Endodermal cell (in vitro differentiated cells): ENCODE results near the gene KRT12. TPM values are rescaled to one million over a fixed set of nuclear protein-coding genes. Genes with fewer than 3 reads are reported as not detected.

Experiments used
- DNase-seq: peaks from one replicate; pipeline ENCODE4 v3.0.0-alpha.2; 2017
- H3K27ac ChIP-seq: 2 replicates; pipeline ENCODE4 v1.5.1; 2013; ENCODE audit warnings: mild to moderate bottlenecking, low read depth, low read length, moderate library complexity
- H3K27me3 ChIP-seq: 2 replicates; pipeline ENCODE4 v1.6.1; 2013; ENCODE audit warnings: mild to moderate bottlenecking, low read length, moderate library complexity; ENCODE audit not compliant: insufficient read depth, control insufficient read depth, poor library complexity, severe bottlenecking
- H3K36me3 ChIP-seq: 2 replicates; pipeline ENCODE4 v1.7.0; 2013; ENCODE audit warnings: mild to moderate bottlenecking, low read length, moderate library complexity; ENCODE audit not compliant: control insufficient read depth, insufficient read depth
- H3K4me1 ChIP-seq: one replicate; pipeline ENCODE4 v1.7.0; 2013; ENCODE audit warnings: low read length; ENCODE audit not compliant: control insufficient read depth, insufficient read depth
- H3K4me3 ChIP-seq: 2 replicates; pipeline ENCODE4 v1.5.1; 2013; ENCODE audit warnings: mild to moderate bottlenecking, low read length, moderate library complexity
- H3K9ac ChIP-seq: 2 replicates; pipeline ENCODE4 v1.6.1; 2013; ENCODE audit warnings: mild to moderate bottlenecking, low read length, moderate library complexity; ENCODE audit not compliant: poor library complexity, severe bottlenecking; ENCODE audit errors: extremely low read depth
- H3K9me3 ChIP-seq: 2 replicates; pipeline ENCODE4 v1.6.1; 2013; ENCODE audit warnings: mild to moderate bottlenecking, low read length, moderate library complexity; ENCODE audit not compliant: control insufficient read depth
- H3K27ac Mint-ChIP-seq: 2 replicates; pipeline ENCODE4 v1.8.0; 2020; ENCODE audit warnings: mixed read lengths
- H3K27me3 Mint-ChIP-seq: 2 replicates; pipeline ENCODE4 v1.8.0; 2021; ENCODE audit warnings: mild to moderate bottlenecking, mixed read lengths; ENCODE audit not compliant: insufficient read depth
- H3K36me3 Mint-ChIP-seq: 2 replicates; pipeline ENCODE4 v1.8.0; 2020; ENCODE audit warnings: low read depth, mixed read lengths
- H3K4me1 Mint-ChIP-seq: 2 replicates; pipeline ENCODE4 v1.8.0; 2020; ENCODE audit warnings: mixed read lengths
- H3K4me3 Mint-ChIP-seq: 2 replicates; pipeline ENCODE4 v1.8.0; 2020; ENCODE audit warnings: mild to moderate bottlenecking, moderate library complexity, mixed read lengths
- H3K9me3 Mint-ChIP-seq: 2 replicates; pipeline ENCODE4 v1.8.0; 2020; ENCODE audit warnings: mild to moderate bottlenecking, mixed read lengths
- CTCF ChIP-seq: fragments of 200-600 bp; sonication (generic); conservative IDR thresholded peaks from 2 replicates; pipeline ENCODE4 v1.5.0; 2021; ENCODE audit warnings: antibody characterized with exemption, mild to moderate bottlenecking
- WGBS, 2 experiments: methylation state at CpG; one replicate each; pipeline versions ENCODE4 v1.1.5 to v1.1.7; 2013; ENCODE audit warnings: missing lambda C conversion rate in 2 of 2, mixed read lengths in 1 of 2; ENCODE audit not compliant: insufficient coverage in 1 of 2, insufficient read length in 1 of 2; 5-methylcytosine and 5-hydroxymethylcytosine counted together
- total RNA-seq, 2 donors: library from RNA; stranded (reverse); fragmentation: NEBNext Ultra II Directional in 1 of 2; extraction: Animal tissue kit (Norgen Biotek cat#: 25700) in 1 of 2; gene quantifications; 2 replicates in 1 of 2; 3 replicates in 1 of 2; pipeline ENCODE4 v1.2.1, GENCODE V29; 2021

Gene KRT12
- total RNA-seq, 2 donors from 2014 or later, result not detected

GRCh38 chr17:40820228-40820838, 46.7 kb downstream of the KRT12 start:
- H3K27me3 ChIP-seq, result peaks cover 18% of the 10 kb centered on the region
- Mint-ChIP-seq H3K9me3 (peaks cover 7% of the 10 kb centered on the region), H3K36me3 (peaks cover 14% of the 10 kb centered on the region), H3K27ac (no peak overlapping the region), H3K27me3 (peaks cover 75% of the 10 kb centered on the region), H3K4me1 (no peaks in the 10 kb centered on the region), H3K4me3 (no peak overlapping the region)
- no peak for DNase-seq
- no peak overlapping the region for H3K27ac ChIP-seq
- TF ChIP-seq CTCF, result no peak
- H3K9ac ChIP-seq, result no peak overlapping the region
- 93 to 100% methylated on average over 3 to 8 of the region's 9 CpGs for WGBS, 2 experiments
- H3K4me1 ChIP-seq, result no peaks in the 10 kb centered on the region
- no peaks in the 10 kb centered on the region for H3K9me3 ChIP-seq
- H3K4me3 ChIP-seq, result peak overlapping the region; percentile 99
- H3K36me3 ChIP-seq, result peaks cover 7% of the 10 kb centered on the region

GRCh38 chr17:40819528-40820125, 47.4 kb downstream of the KRT12 start:
- no peak overlapping the region for H3K27ac Mint-ChIP-seq
- H3K36me3 ChIP-seq, result peaks cover 7% of the 10 kb centered on the region
- no peak for TF ChIP-seq CTCF
- H3K9me3 ChIP-seq, result no peaks in the 10 kb centered on the region
- no peak for DNase-seq
- peaks cover 76% of the 10 kb centered on the region for H3K27me3 Mint-ChIP-seq
- peaks cover 25% of the 10 kb centered on the region for H3K27me3 ChIP-seq
- WGBS, 2 experiments, result 80% methylated on average over 8 to 9 of the region's 9 CpGs
- peak overlapping the region; percentile 79 for H3K4me3 Mint-ChIP-seq
- peaks cover 7% of the 10 kb centered on the region for H3K9me3 Mint-ChIP-seq
- H3K36me3 Mint-ChIP-seq, result peaks cover 14% of the 10 kb centered on the region
- H3K9ac ChIP-seq, result peak overlapping the region; percentile 44
- peak overlapping the region; percentile 99 for H3K4me3 ChIP-seq
- H3K27ac ChIP-seq, result no peak overlapping the region
- H3K4me1 ChIP-seq, result no peaks in the 10 kb centered on the region
- no peaks in the 10 kb centered on the region for H3K4me1 Mint-ChIP-seq

GRCh38 chr17:40818733-40819527, 48.1 kb downstream of the KRT12 start:
- Histone ChIP-seq H3K27me3 (peaks cover 27% of the 10 kb centered on the region), H3K9me3 (no peaks in the 10 kb centered on the region), H3K27ac (no peak overlapping the region), H3K36me3 (peaks cover 7% of the 10 kb centered on the region), H3K4me1 (no peaks in the 10 kb centered on the region), H3K9ac (peak overlapping the region; percentile 44), H3K4me3 (peak overlapping the region; percentile 99)
- 2 to 6% methylated on average over 26 to 73 of the region's 73 CpGs for WGBS, 2 experiments
- Mint-ChIP-seq H3K9me3 (peaks cover 7% of the 10 kb centered on the region), H3K4me1 (no peaks in the 10 kb centered on the region), H3K4me3 (peak overlapping the region; percentile 79), H3K36me3 (peaks cover 14% of the 10 kb centered on the region), H3K27ac (no peak overlapping the region), H3K27me3 (peaks cover 76% of the 10 kb centered on the region)
- no peak for TF ChIP-seq CTCF
- peak; percentile 96 for DNase-seq
